NK-92 (cell line): ENCODE data around the gene ANP32B.
"Not testable (repeated sequence)": the region's sequence is repeated elsewhere in the genome, so short reads cannot be mapped to it uniquely, and the experiment has no call there.

Experiments used
- DNase-seq: peaks from one replicate; lab custom pipeline; 2025; ENCODE audit not compliant: unreplicated experiment; lab: John Stamatoyannopoulos, UW

Gene ANP32B

GRCh38 chr9:97962575-97962974 is 20.6 kb upstream of the ANP32B start:
- no peak for DNase-seq

- no peak for DNase-seq
Measured at GRCh38 chr9:97963232-97963631, 19.9 kb upstream of the ANP32B start.

- no peak for DNase-seq
Measured at GRCh38 chr9:97964901-97965300, 18.2 kb upstream of the ANP32B start.

- DNase-seq = no peak
Measured at GRCh38 chr9:97966493-97966892, 16.6 kb upstream of the ANP32B start.

- no peak for DNase-seq
Measured at GRCh38 chr9:97969014-97969413, 14.1 kb upstream of the ANP32B start.

- no peak for DNase-seq
Measured at GRCh38 chr9:97970165-97970564, 13.0 kb upstream of the ANP32B start.

GRCh38 chr9:97972753-97973152 is 10.4 kb upstream of the ANP32B start:
- DNase-seq = no peak

- DNase-seq = no peak
Measured at GRCh38 chr9:97975376-97975775, 7.8 kb upstream of the ANP32B start.

GRCh38 chr9:97976633-97977032 is 6.5 kb upstream of the ANP32B start:
- DNase-seq = not testable (repeated sequence)

- DNase-seq = no peak
Measured at GRCh38 chr9:97978371-97979130, 4.6 kb upstream of the ANP32B start.

- no peak for DNase-seq
Measured at GRCh38 chr9:97979788-97980478, 3.2 kb upstream of the ANP32B start.

- DNase-seq = no peak
Measured at GRCh38 chr9:97980479-97980803, 2.7 kb upstream of the ANP32B start.

GRCh38 chr9:97980918-97981845 is 2.0 kb upstream of the ANP32B start:
- no peak for DNase-seq

- no peak for DNase-seq
Measured at GRCh38 chr9:97981846-97982682, 1.1 kb upstream of the ANP32B start.

GRCh38 chr9:97983589-97984187 is 547 bp downstream of the ANP32B start:
- DNase-seq = no peak

- no peak for DNase-seq
Measured at GRCh38 chr9:97984188-97985057, 1.3 kb downstream of the ANP32B start.

GRCh38 chr9:97985058-97985861 is 2.1 kb downstream of the ANP32B start:
- DNase-seq = no peak

- DNase-seq = no peak
Measured at GRCh38 chr9:97987487-97987886, 4.3 kb downstream of the ANP32B start.

GRCh38 chr9:97990259-97990658 is 7.1 kb downstream of the ANP32B start:
- no peak for DNase-seq
